Heart left ventricle (tissue), 16 donors: ENCODE data around the gene CCNL2. TPM values are rescaled to one million over a fixed set of nuclear protein-coding genes. Genes with fewer than 3 reads are reported as not detected.

ENCODE experiments used
- ATAC-seq, 4 donors: fragments of 200-7000 bp; cut with Tn5 transposase; one replicate each; pipeline ENCODE4 v1.9.1; 2020 to 2022; ENCODE audit warnings: moderate library complexity in 4 of 4, mild to moderate bottlenecking in 3 of 4, moderate number of reproducible peaks in 1 of 4
- DNase-seq, 5 donors: peaks; one replicate each; pipeline ENCODE4 v3.0.0-alpha.2; 2020
- H3K27ac ChIP-seq, 12 donors: fragments of 200-600 bp; sonication (generic) in 4 of 12; one replicate each; pipeline versions ENCODE4 v1.5.0 to v1.8.0; 2016 to 2022; ENCODE audit warnings: mild to moderate bottlenecking in 2 of 12
- H3K27me3 ChIP-seq, 9 donors: fragments of 200-600 bp; sonication (generic) in 2 of 9; one replicate each; pipeline versions ENCODE4 v1.5.1 to v1.8.0; 2016 to 2022; ENCODE audit warnings: mild to moderate bottlenecking in 3 of 9
- H3K36me3 ChIP-seq, 9 donors: fragments of 200-600 bp; sonication (generic) in 2 of 9; one replicate each; pipeline versions ENCODE4 v1.5.0 to v1.8.0; 2018 to 2022; ENCODE audit warnings: mild to moderate bottlenecking in 2 of 9
- H3K4me1 ChIP-seq, 12 donors: fragments of 200-600 bp; sonication (generic) in 4 of 12; one replicate each; pipeline versions ENCODE4 v1.5.0 to v1.8.0; 2016 to 2022; ENCODE audit warnings: mild to moderate bottlenecking in 3 of 12
- H3K4me3 ChIP-seq, 12 donors: fragments of 200-600 bp; sonication (generic) in 4 of 12; one replicate each; pipeline versions ENCODE4 v1.5.0 to v1.8.0; 2017 to 2022; ENCODE audit warnings: mild to moderate bottlenecking in 9 of 12, moderate library complexity in 4 of 12
- H3K9me3 ChIP-seq, 12 donors: fragments of 200-600 bp; sonication (generic) in 4 of 12; one replicate each; pipeline versions ENCODE4 v1.5.0 to v1.8.0; 2016 to 2022; ENCODE audit warnings: mild to moderate bottlenecking in 1 of 12
- POLR2A ChIP-seq, 2 donors: fragments of 450-650 bp; IDR thresholded peaks; one replicate each; pipeline ENCODE4 v1.6.1; 2017; ENCODE audit warnings: antibody characterized with exemption in 2 of 2, mild to moderate bottlenecking in 2 of 2, moderate library complexity in 2 of 2
- WGBS, 4 donors: extraction: QIAGEN DNeasy Blood & Tissue Kit in 2 of 4; methylation state at CpG; one replicate each; pipeline versions ENCODE4 v1.1.5 to v1.1.7; 2013 to 2018; 5-methylcytosine and 5-hydroxymethylcytosine counted together
- intact Hi-C, 10 donors: fragments of 100-400 bp; cut with DNase I; formaldehyde crosslinking; loops; one replicate each; pipeline versions ENCODE4 v1.11.1 to v1.14.2; 2022
- polyA plus RNA-seq, 2 donors: library from polyadenylated mRNA; stranded (reverse); fragments of 200-250 nt; gene quantifications; one replicate each; pipeline ENCODE4 v1.2.3, GENCODE V29; 2013
- total RNA-seq, 9 donors: library from RNA; depleted of rRNA in 2 of 9; stranded (reverse); fragments of >200 nt in 2 of 9; fragmentation: NEBNext Ultra II Directional in 3 of 9; extraction: Animal tissue kit (Norgen Biotek cat#: 25700) in 3 of 9; gene quantifications; one replicate each; pipeline versions ENCODE4 v1.1.0 to v1.2.4, GENCODE V29; 2016 to 2023
- TF ChIP-seq, protein P1 (sequence below), 12 donors: fragments of 200-600 bp; sonication (generic) in 4 of 12; IDR thresholded peaks; one replicate each; pipeline versions ENCODE4 v1.5.0 to v1.8.0; 2018 to 2022; ENCODE audit warnings: antibody characterized with exemption in 12 of 12, mild to moderate bottlenecking in 5 of 12
- donor health status: ischemic (EF 13 %, LVEDD 7.1; RV severe dilation, severe dysfunction).
- donor health status: healthy with polysubstance abuse.
- donor health status: DM: no; HTN: yes; CAD: no.
- donor health status: DM: no; HTN: no; CAD: no.
- donor health status: ischemic (EF 25% LVEDD 6.9; RV normal size, moderate dysfunction).
- donor health status: ischemic (EF 25% LVEDD 5.7; RV mildly dilated, moderate dysfunction).
- donor health status: healthy.
- donor health status: DM: yes; HTN: yes; CAD: no.
- donor health status: ischemic (EF 35%, LVEDD 5.7; RV mildly dilated, moderate dysfunction).
- donor health status: nonischemic (EF 11% LVEDD 7.7; RV severe dilation, severe dysfunction).
- donor health status: DM: yes; HTN: yes; CAD: no.
- donor health status: PGD.
- donor health status: ischemic (EF 29% LVEDD 5.4; RV normal size, mild dysfunction).
- donor health status: nonischemic (EF 23%, LVEDD 6.1; RV moderate dilation, normal function).

CCNL2 gene
- total and polyA plus RNA-seq, 11 donors = 35.4 to 87.8 (median 50.7) TPM

DNA sequence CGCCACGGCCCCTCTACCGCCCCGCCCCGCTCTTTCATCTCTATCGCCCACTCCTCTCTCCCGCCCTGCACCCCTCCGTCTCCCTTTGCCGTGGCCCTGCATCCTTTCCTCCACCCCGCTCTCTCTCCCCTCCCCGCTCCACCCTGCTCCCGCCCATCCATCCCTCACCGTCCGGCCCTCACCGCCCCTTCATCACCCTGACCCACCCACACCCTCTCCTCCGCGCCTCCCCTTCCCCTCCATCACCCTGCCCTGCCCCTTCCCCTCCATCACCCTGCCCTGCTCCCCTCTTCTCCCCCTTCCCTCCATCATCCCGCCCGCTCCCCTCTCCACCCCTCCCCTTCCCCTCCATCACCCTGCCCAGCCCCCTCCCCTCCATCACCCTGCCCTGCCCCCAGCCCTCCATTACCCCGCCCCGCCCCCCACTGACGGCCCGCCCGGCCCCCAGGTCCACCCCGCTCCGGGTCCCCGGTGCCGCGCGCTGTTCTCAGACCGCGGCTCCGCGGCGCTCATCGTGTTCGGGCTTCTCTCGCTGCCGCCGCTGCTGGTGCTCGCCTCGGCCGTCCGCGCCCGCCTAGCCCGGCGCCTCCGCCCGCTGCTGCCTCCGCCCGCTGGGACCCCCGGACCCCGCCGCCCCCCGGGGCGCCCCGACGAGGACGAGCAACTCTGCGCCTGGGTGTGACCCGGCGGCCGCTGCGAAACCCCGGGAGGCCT, 28.1 kb upstream of the CCNL2 start:
- Histone ChIP-seq H3K36me3 (no peaks in the 10 kb centered on the region), H3K9me3 (no peaks in the 10 kb centered on the region), H3K27ac (peak overlapping the region in 5 of 12 donors; percentile 26 to 96 (median 43)), H3K4me1 (peaks cover 2 to 43% (median 34%) of the 10 kb centered on the region in 12 donors), H3K27me3 (peaks cover 0 to 14% (median 0%) of the 10 kb centered on the region in 9 donors), H3K4me3 (peak overlapping the region; percentile 10 to 63 (median 50))
- intact Hi-C loops = no loop called here
- ATAC-seq (no peak), DNase-seq (peak in 3 of 5 donors; percentile 30 to 67 (median 50))
- TF ChIP-seq, protein P1, sequence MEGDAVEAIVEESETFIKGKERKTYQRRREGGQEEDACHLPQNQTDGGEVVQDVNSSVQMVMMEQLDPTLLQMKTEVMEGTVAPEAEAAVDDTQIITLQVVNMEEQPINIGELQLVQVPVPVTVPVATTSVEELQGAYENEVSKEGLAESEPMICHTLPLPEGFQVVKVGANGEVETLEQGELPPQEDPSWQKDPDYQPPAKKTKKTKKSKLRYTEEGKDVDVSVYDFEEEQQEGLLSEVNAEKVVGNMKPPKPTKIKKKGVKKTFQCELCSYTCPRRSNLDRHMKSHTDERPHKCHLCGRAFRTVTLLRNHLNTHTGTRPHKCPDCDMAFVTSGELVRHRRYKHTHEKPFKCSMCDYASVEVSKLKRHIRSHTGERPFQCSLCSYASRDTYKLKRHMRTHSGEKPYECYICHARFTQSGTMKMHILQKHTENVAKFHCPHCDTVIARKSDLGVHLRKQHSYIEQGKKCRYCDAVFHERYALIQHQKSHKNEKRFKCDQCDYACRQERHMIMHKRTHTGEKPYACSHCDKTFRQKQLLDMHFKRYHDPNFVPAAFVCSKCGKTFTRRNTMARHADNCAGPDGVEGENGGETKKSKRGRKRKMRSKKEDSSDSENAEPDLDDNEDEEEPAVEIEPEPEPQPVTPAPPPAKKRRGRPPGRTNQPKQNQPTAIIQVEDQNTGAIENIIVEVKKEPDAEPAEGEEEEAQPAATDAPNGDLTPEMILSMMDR (IDR thresholded peaks at IDR 0.05) = no peak
- no peak for TF ChIP-seq POLR2A (IDR thresholded peaks at IDR 0.05)
- WGBS, 4 donors = 10 to 60% (median 25%) methylated on average over 19 to 66 of the region's 66 CpGs

DNA sequence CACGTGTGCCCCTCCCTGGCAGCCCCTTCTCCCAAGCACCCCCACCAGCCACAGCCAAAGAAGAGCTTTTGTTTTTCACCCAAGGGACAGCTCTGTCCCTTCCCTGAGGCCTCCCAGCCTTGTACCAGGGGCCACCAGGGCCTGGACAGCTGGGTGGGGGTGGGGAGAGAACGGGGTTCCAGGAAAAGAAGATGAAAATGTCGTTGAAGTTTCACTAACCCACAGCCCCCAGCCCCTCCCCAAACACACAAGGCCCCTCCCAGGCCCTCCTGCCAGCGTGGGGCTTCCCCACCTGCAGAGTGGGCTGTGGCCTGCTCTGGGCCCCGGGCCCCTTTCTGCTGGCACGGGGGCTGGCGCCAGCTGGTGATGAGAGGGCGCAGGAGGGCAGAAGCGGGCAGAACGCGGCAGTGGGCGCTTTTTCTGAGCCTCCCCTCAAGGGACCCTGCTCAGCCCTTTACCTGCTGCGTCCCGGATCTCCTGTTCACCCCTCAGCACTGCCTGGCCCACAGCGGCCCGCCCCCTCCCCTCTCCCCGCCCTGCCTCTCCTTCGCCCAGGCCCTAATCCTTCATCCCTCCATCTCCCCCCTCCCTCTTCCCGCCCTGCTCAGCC, 27.5 kb upstream of the CCNL2 start:
- peaks cover 0 to 14% (median 0%) of the 10 kb centered on the region in 9 donors for H3K27me3 ChIP-seq
- ATAC-seq (no peak), DNase-seq (peak in 2 of 5 donors; percentile 15 to 64)
- H3K9me3 ChIP-seq = no peaks in the 10 kb centered on the region
- no peak for TF ChIP-seq POLR2A (IDR thresholded peaks at IDR 0.05)
- TF ChIP-seq, protein P1 (IDR thresholded peaks at IDR 0.05) = no peak
- no peak overlapping the region for H3K4me3 ChIP-seq
- H3K4me1 ChIP-seq = peaks cover 0 to 38% (median 27%) of the 10 kb centered on the region in 12 donors
- no peaks in the 10 kb centered on the region for H3K36me3 ChIP-seq
- H3K27ac ChIP-seq = peak overlapping the region in 1 of 12 donors; percentile 26
- 44 to 68% (median 62%) methylated on average over 7 to 19 of the region's 19 CpGs for WGBS, 4 donors
- intact Hi-C loops = no loop called here

DNA sequence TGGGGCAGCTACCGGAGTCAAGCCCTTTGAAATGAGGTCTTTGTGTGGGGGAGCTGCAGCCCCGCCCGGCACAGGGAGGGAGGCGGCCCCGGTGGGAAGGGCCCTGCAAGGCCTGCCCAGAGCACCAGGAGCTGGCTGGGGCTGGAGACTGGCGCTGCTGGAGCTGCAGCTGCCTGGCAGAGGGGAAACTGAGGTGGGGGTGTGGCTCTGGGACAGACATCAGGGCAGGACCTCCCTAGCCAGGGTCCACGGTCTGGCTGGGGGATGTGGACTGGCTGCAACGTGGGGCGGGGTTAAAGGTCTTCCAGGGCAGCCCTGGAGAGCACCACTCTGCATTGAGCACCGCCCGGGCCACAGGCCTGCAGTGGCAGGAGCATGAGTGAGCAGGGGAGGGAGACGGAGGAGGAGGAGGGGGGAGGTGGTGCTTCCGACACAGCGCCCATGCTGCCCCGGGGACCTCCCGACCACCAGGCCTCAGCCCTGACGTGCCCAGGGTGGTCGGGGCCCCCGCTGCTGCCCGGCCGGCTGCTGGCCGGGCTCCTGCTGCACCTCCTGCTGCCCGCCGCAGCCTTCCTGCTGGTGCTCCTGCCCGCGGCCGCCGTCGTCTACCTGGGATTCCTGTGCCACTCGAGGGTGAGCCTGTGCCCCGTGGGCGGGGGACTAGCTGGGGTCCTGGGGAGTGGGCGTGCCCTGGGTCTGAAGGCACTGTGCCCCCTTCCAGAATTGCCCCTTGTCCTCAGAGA, 26.8 kb upstream of the CCNL2 start:
- intact Hi-C loops = no loop called here
- peak overlapping the region in 1 of 12 donors; percentile 26 for H3K27ac ChIP-seq

More for the DNA sequence above, 26.8 kb upstream of the CCNL2 start:
- H3K4me1 ChIP-seq = peaks cover 0 to 38% (median 21%) of the 10 kb centered on the region in 12 donors
- DNase-seq (peak in 2 of 5 donors; percentile 23 to 47), ATAC-seq (no peak)
- peaks cover 0 to 21% (median 0%) of the 10 kb centered on the region in 9 donors for H3K27me3 ChIP-seq
- no peaks in the 10 kb centered on the region for H3K9me3 ChIP-seq
- no peak overlapping the region for H3K4me3 ChIP-seq
- H3K36me3 ChIP-seq = no peaks in the 10 kb centered on the region
- 49 to 67% (median 55%) methylated on average over 13 to 33 of the region's 33 CpGs for WGBS, 4 donors
- TF ChIP-seq, protein P1 (IDR thresholded peaks at IDR 0.05) = no peak
- no peak for TF ChIP-seq POLR2A (IDR thresholded peaks at IDR 0.05)
